IMR-90 (cell line): Measurements from ENCODE around the gene CLASP1. TPM values are rescaled to one million over a fixed set of nuclear protein-coding genes. Genes with fewer than 3 reads are reported as not detected.
"Not testable (repeated sequence)": the region's sequence is repeated elsewhere in the genome, so short reads cannot be mapped to it uniquely, and the experiment has no call there.

Source experiments
- ATAC-seq: fragments of 200-7000 bp; cut with Tn5 transposase; 2 replicates; pipeline ENCODE4 v1.9.1; 2020; ENCODE audit warnings: low read depth, mild to moderate bottlenecking, moderate library complexity
- BruUV-seq: library from RNA; stranded (reverse); fragments of 400-500 nt; replicated peaks from 2 replicates; lab custom pipeline; 2021; lab: Mats Ljungman, UMichigan
- CTCF ChIA-PET: fragments of 300-600 bp; formaldehyde crosslinking; extraction: SDS; loops from one replicate; lab custom pipeline; 2021; ENCODE audit warnings: antibody characterized with exemption; lab: Yijun Ruan, JAX
- POLR2A ChIA-PET: fragments of 300-600 bp; sonication (Branson Sonifier 250); formaldehyde crosslinking; loops from one replicate; lab custom pipeline; 2022; ENCODE audit warnings: antibody characterized with exemption; ENCODE audit not compliant: unreplicated experiment; lab: Charles Lee
- DNase-seq: peaks from one replicate; pipeline ENCODE4 v3.0.0; 2013
- H2AFZ ChIP-seq: replicated peaks from 2 replicates; pipeline ENCODE3; 2013; ENCODE audit warnings: low read length, mild to moderate bottlenecking; ENCODE audit not compliant: poor library complexity
- H2AK5ac ChIP-seq: 2 replicates; pipeline ENCODE4 v1.6.1; 2013; ENCODE audit warnings: low read depth, low read length, inconsistent platforms
- H2AK9ac ChIP-seq: replicated peaks from 2 replicates; pipeline ENCODE3; 2013; ENCODE audit warnings: mild to moderate bottlenecking, low read depth, low read length, moderate library complexity; ENCODE audit not compliant: poor library complexity
- H2BK120ac ChIP-seq: 2 replicates; pipeline ENCODE4 v1.6.1; 2013; ENCODE audit warnings: low read depth, low read length, inconsistent platforms
- H2BK15ac ChIP-seq: 3 replicates; pipeline ENCODE4 v1.6.1; 2013; ENCODE audit warnings: low read depth, low read length, inconsistent platforms
- H2BK20ac ChIP-seq: 2 replicates; pipeline ENCODE4 v1.6.1; 2013; ENCODE audit warnings: low read depth, mild to moderate bottlenecking, inconsistent platforms, low read length, moderate library complexity
- H2BK5ac ChIP-seq: 2 replicates; pipeline ENCODE4 v1.6.1; 2013; ENCODE audit warnings: mild to moderate bottlenecking, low read depth, low read length, inconsistent platforms; ENCODE audit not compliant: poor library complexity, severe bottlenecking
- H3K14ac ChIP-seq: replicated peaks from 2 replicates; pipeline ENCODE4 v1.6.1; 2013; ENCODE audit warnings: low read depth, low read length, inconsistent platforms
- H3K18ac ChIP-seq: 2 replicates; pipeline ENCODE4 v1.6.1; 2013; ENCODE audit warnings: low read depth, low read length, control low read depth
- H3K23ac ChIP-seq: 2 replicates; pipeline ENCODE4 v1.6.1; 2013; ENCODE audit warnings: low read depth, low read length, inconsistent platforms
- H3K27ac ChIP-seq: 2 replicates; pipeline ENCODE4 v1.5.1; 2013; ENCODE audit warnings: mild to moderate bottlenecking, control low read depth, low read length; ENCODE audit not compliant: insufficient read depth
- H3K27me3 ChIP-seq: 2 replicates; pipeline ENCODE4 v1.6.1; 2013; ENCODE audit warnings: low read length; ENCODE audit not compliant: control insufficient read depth, insufficient read depth
- H3K36me3 ChIP-seq: 2 replicates; pipeline ENCODE4 v1.6.1; 2013; ENCODE audit warnings: low read length, mixed read lengths; ENCODE audit not compliant: control insufficient read depth, insufficient read depth
- H3K4ac ChIP-seq: 2 replicates; pipeline ENCODE4 v1.6.1; 2013; ENCODE audit warnings: low read depth, low read length, inconsistent platforms
- H3K4me1 ChIP-seq: 2 replicates; pipeline ENCODE4 v1.6.1; 2013; ENCODE audit warnings: low read length, mixed read lengths; ENCODE audit not compliant: control insufficient read depth, insufficient read depth
- H3K4me2 ChIP-seq: 2 replicates; pipeline ENCODE4 v1.6.1; 2013; ENCODE audit warnings: low read depth, mild to moderate bottlenecking, control low read depth, low read length, moderate library complexity
- H3K4me3 ChIP-seq: 2 replicates; pipeline ENCODE4 v1.5.1; 2013; ENCODE audit warnings: low read depth, mild to moderate bottlenecking, control low read depth, low read length, moderate library complexity; ENCODE audit not compliant: insufficient read depth
- H3K56ac ChIP-seq: 2 replicates; pipeline ENCODE4 v1.6.1; 2013; ENCODE audit warnings: low read length, inconsistent platforms; ENCODE audit not compliant: insufficient read depth; ENCODE audit errors: extremely low read depth
- H3K79me1 ChIP-seq, 2 experiments: 2 replicates each; pipeline ENCODE4 v1.6.1; 2013; ENCODE audit warnings: low read length in 2 of 2, inconsistent platforms in 1 of 2, low read depth in 1 of 2
- H3K9ac ChIP-seq: 2 replicates; pipeline ENCODE4 v1.6.1; 2013; ENCODE audit warnings: low read depth, low read length, control low read depth
- H3K9me1 ChIP-seq: 2 replicates; pipeline ENCODE4 v1.6.1; 2013; ENCODE audit warnings: low read length, inconsistent platforms; ENCODE audit not compliant: insufficient read depth
- H3K9me3 ChIP-seq: 2 replicates; pipeline ENCODE4 v1.6.1; 2013; ENCODE audit warnings: low read length; ENCODE audit not compliant: control insufficient read depth, insufficient read depth
- H4K20me1 ChIP-seq: 2 replicates; pipeline ENCODE4 v1.6.1; 2013; ENCODE audit warnings: low read length, inconsistent platforms; ENCODE audit not compliant: insufficient read depth
- H4K5ac ChIP-seq: 2 replicates; pipeline ENCODE4 v1.6.1; 2013; ENCODE audit warnings: mild to moderate bottlenecking, low read depth, low read length, control low read depth
- H4K8ac ChIP-seq, 2 experiments: 2 replicates each; pipeline ENCODE4 v1.6.1; 2013; ENCODE audit warnings: low read depth in 2 of 2, low read length in 2 of 2, control low read depth in 1 of 2, inconsistent platforms in 1 of 2
- H4K91ac ChIP-seq: 2 replicates; pipeline ENCODE4 v1.6.1; 2013; ENCODE audit warnings: low read depth, low read length, inconsistent platforms; ENCODE audit not compliant: insufficient read depth
- WGBS, 2 experiments: methylation state at CpG; one replicate each; pipeline versions ENCODE4 v1.1.5 to v1.1.7; 2013; ENCODE audit warnings: missing lambda C conversion rate in 2 of 2; ENCODE audit not compliant: insufficient read length in 1 of 2; ENCODE audit errors: extremely low coverage in 2 of 2; 5-methylcytosine and 5-hydroxymethylcytosine counted together
- dilution Hi-C: fragments of 300-500 bp; cut with HindIII; formaldehyde crosslinking; loops from one replicate; pipeline ENCODE4 v1.14.3; 2018; ENCODE audit warnings: low sequenced_read_pairs; ENCODE audit not compliant: unreplicated experiment
- in situ Hi-C: fragments of 300-500 bp; cut with MboI; formaldehyde crosslinking; loops from 3 replicates; pipeline ENCODE4 v1.14.3; 2019; ENCODE audit warnings: low sequenced_read_pairs, inconsistent platforms, mixed read lengths
- intact Hi-C: fragments of 100-400 bp; cut with micrococcal nuclease; formaldehyde crosslinking; loops from 2 replicates; pipeline ENCODE4 v1.10.0; 2022
- polyA plus RNA-seq, 3 experiments: library from polyadenylated mRNA; depleted of rRNA; stranded (reverse); fragments of >200 nt; gene quantifications; 2 replicates each; pipeline ENCODE4 v1.2.3, GENCODE V29; 2012; ENCODE audit warnings: low replicate concordance in 1 of 3
- total RNA-seq: library from RNA; depleted of rRNA; stranded (reverse); fragments of >200 nt; gene quantifications from 2 replicates; pipeline ENCODE4 v1.2.3, GENCODE V29; 2012

CLASP1 gene
- total and polyA plus RNA-seq, 2 of the 4 experiments (the other 2 are of a cell fraction) = 12.3 to 33.7 TPM

GRCh38 chr2:121297866-121298265 is 351.4 kb downstream of the CLASP1 start:
- no CpG with 5 or more reads among the region's 5 CpGs for WGBS, 2 experiments
- H3K4ac ChIP-seq, H3K56ac ChIP-seq, H4K5ac ChIP-seq, H4K20me1 ChIP-seq, H2AFZ ChIP-seq, H4K8ac ChIP-seq, H3K79me1 ChIP-seq, H3K4me1 ChIP-seq, H2BK20ac ChIP-seq, H2BK120ac ChIP-seq, H3K36me3 ChIP-seq, intact Hi-C loops, H3K27ac ChIP-seq, H2AK5ac ChIP-seq, H3K14ac ChIP-seq, in situ Hi-C loops, H3K4me2 ChIP-seq, dilution Hi-C loops, POLR2A ChIA-PET, H3K9me1 ChIP-seq, H2BK5ac ChIP-seq, BruUV-seq, DNase-seq, H3K18ac ChIP-seq, H3K4me3 ChIP-seq, ATAC-seq, H4K91ac ChIP-seq, H3K9ac ChIP-seq, H2BK15ac ChIP-seq, H2AK9ac ChIP-seq, H3K9me3 ChIP-seq, H3K23ac ChIP-seq: not testable (repeated sequence)
- CTCF ChIA-PET = interaction anchor here (0.8 to 1.4 kb wide), 2 partner anchors 10 to 13 kb away, joined by 3 read pairs; no protein-coding TSS in a partner anchor
- H3K27me3 ChIP-seq = peaks cover 13% of the 10 kb centered on the region
